NCI-H2196 (cell line): ENCODE measurements around the gene ERMARD.
A peak's percentile ranks its signal among the peaks of the same experiment; 100 is the strongest.

Experiments used
- DNase-seq: peaks from one replicate; lab custom pipeline; 2025; ENCODE audit not compliant: unreplicated experiment; lab: John Stamatoyannopoulos, UW

Gene ERMARD

GRCh38 chr6:169783401-169783800 lies 32.0 kb downstream of the ERMARD start:
- DNase-seq, result no peak

- no peak for DNase-seq
These were observed 32.8 kb downstream of the ERMARD start for GRCh38 chr6:169783971-169784820.

- no peak for DNase-seq
These were observed 33.5 kb downstream of the ERMARD start for GRCh38 chr6:169784821-169785340.

- DNase-seq, result no peak
These were observed 34.1 kb downstream of the ERMARD start for GRCh38 chr6:169785566-169785965.

GRCh38 chr6:169786349-169786748 lies 34.9 kb downstream of the ERMARD start:
- no peak for DNase-seq

- DNase-seq, result no peak
These were observed 36.4 kb downstream of the ERMARD start for GRCh38 chr6:169787797-169788196.

GRCh38 chr6:169788809-169789145 lies 37.4 kb downstream of the ERMARD start:
- DNase-seq, result no peak

GRCh38 chr6:169789146-169789943 lies 37.9 kb downstream of the ERMARD start:
- no peak for DNase-seq

- DNase-seq, result peak; percentile 76
These were observed 38.8 kb downstream of the ERMARD start for GRCh38 chr6:169789944-169790927.

- no peak for DNase-seq
These were observed 40.3 kb downstream of the ERMARD start for GRCh38 chr6:169791721-169792131.

- DNase-seq, result no peak
These were observed 41.0 kb downstream of the ERMARD start for GRCh38 chr6:169792306-169793015.

- no peak for DNase-seq
These were observed 42.0 kb downstream of the ERMARD start for GRCh38 chr6:169793408-169793807.

- peak; percentile 53 for DNase-seq
These were observed 43.1 kb downstream of the ERMARD start for GRCh38 chr6:169794317-169795055.

- DNase-seq, result no peak
These were observed 43.8 kb downstream of the ERMARD start for GRCh38 chr6:169795196-169795595.

GRCh38 chr6:169798764-169799473 lies 47.5 kb downstream of the ERMARD start:
- no peak for DNase-seq

GRCh38 chr6:169799474-169799926 lies 48.1 kb downstream of the ERMARD start:
- DNase-seq, result no peak

GRCh38 chr6:169800116-169800667 lies 48.8 kb downstream of the ERMARD start:
- no peak for DNase-seq

GRCh38 chr6:169800668-169801395 lies 49.4 kb downstream of the ERMARD start:
- peak; percentile 51 for DNase-seq
